ENCODE measurements around the gene HARS2.
"Not testable (repeated sequence)": the region's sequence is repeated elsewhere in the genome, so short reads cannot be mapped to it uniquely, and the experiment has no call there.

HARS2 gene

GRCh38 chr5:140700177-140701144 is 9.2 kb downstream of the HARS2 start, which contains the start of gene ZMAT2:
Gene ZMAT2 (plus strand): TSS chr5:140700447. CDS start chr5:140700461, 14 bp downstream.
- peak; percentile 98 for DNase-seq (ENCODE audit: low read depth)

- DNase-seq (ENCODE audit: low read depth), result no peak
These were observed 16.6 kb downstream of the HARS2 start for GRCh38 chr5:140707812-140708211.

GRCh38 chr5:140708787-140709186 is 17.5 kb downstream of the HARS2 start:
- DNase-seq (ENCODE audit: low read depth), result not testable (repeated sequence)

- DNase-seq (ENCODE audit: low read depth), result peak; percentile 96
These were observed 19.8 kb downstream of the HARS2 start for GRCh38 chr5:140710899-140711552.

GRCh38 chr5:140711794-140712193 is 20.5 kb downstream of the HARS2 start:
- DNase-seq (ENCODE audit: low read depth), result no peak

- DNase-seq (ENCODE audit: low read depth), result no peak
These were observed 22.4 kb downstream of the HARS2 start for GRCh38 chr5:140713562-140714094.

GRCh38 chr5:140716238-140716637 is 25.0 kb downstream of the HARS2 start:
- DNase-seq (ENCODE audit: low read depth), result not testable (repeated sequence)

- DNase-seq (ENCODE audit: low read depth), result no peak
These were observed 27.0 kb downstream of the HARS2 start for GRCh38 chr5:140718266-140718592.

- not testable (repeated sequence) for DNase-seq (ENCODE audit: low read depth)
These were observed 29.5 kb downstream of the HARS2 start for GRCh38 chr5:140720738-140721137.

GRCh38 chr5:140721395-140721794 is 30.1 kb downstream of the HARS2 start:
- DNase-seq (ENCODE audit: low read depth), result not testable (repeated sequence)

- DNase-seq (ENCODE audit: low read depth), result peak; percentile 87
These were observed 34.7 kb downstream of the HARS2 start for GRCh38 chr5:140725799-140726471.

GRCh38 chr5:140733098-140733497 is 41.8 kb downstream of the HARS2 start:
- no peak for DNase-seq (ENCODE audit: low read depth)

- DNase-seq (ENCODE audit: low read depth), result no peak
These were observed 43.1 kb downstream of the HARS2 start for GRCh38 chr5:140734354-140734753.

GRCh38 chr5:140737486-140737885 is 46.2 kb downstream of the HARS2 start:
- no peak for DNase-seq (ENCODE audit: low read depth)

GRCh38 chr5:140741967-140742366 is 50.7 kb downstream of the HARS2 start:
- DNase-seq (ENCODE audit: low read depth), result no peak

Measured in non-pigmented ciliary epithelial cell (primary cell).